ENCODE measurements around the gene POLR3K.
A peak's percentile ranks its signal among the peaks of the same experiment; 100 is the strongest.

POLR3K gene

GRCh38 chr16:78444-79150, 25.2 kb upstream of the POLR3K start:
- DNase-seq (ENCODE audit: low read depth) = no peak

GRCh38 chr16:77807-78443, 24.5 kb upstream of the POLR3K start, which contains the start of gene MPG:
MPG (plus strand) TSS chr16:78225; CDS start chr16:78310, 85 bp downstream.
- DNase-seq (ENCODE audit: low read depth) = peak; percentile 71

DNA sequence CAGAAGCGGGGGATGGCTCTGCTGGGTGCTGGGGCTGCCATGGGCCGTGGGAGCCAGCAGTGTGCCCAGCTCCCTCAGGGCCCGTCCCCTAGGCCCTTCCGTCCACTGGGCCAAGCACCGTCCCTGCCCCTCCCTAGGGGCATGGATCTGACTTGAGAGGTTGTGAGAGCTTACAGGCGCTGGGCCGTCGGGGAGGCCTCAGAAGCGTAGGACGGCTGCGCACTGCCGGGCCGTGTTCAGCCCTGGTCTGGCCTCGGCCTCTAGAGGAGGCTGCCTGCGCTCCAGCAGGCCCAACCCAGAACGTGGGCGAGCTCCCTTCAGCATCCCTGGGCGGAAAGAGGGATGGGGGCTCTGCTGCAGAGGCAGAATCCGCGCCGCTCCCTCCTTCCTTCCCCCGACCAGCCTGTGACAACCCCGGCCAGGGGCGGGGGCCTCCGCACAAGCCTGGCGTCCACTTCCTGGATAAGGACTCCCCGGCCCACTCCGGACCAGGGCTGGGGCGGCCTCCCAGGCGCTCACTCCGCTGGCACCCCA, 23.9 kb upstream of the POLR3K start:
- no peak for DNase-seq (ENCODE audit: low read depth)

DNA sequence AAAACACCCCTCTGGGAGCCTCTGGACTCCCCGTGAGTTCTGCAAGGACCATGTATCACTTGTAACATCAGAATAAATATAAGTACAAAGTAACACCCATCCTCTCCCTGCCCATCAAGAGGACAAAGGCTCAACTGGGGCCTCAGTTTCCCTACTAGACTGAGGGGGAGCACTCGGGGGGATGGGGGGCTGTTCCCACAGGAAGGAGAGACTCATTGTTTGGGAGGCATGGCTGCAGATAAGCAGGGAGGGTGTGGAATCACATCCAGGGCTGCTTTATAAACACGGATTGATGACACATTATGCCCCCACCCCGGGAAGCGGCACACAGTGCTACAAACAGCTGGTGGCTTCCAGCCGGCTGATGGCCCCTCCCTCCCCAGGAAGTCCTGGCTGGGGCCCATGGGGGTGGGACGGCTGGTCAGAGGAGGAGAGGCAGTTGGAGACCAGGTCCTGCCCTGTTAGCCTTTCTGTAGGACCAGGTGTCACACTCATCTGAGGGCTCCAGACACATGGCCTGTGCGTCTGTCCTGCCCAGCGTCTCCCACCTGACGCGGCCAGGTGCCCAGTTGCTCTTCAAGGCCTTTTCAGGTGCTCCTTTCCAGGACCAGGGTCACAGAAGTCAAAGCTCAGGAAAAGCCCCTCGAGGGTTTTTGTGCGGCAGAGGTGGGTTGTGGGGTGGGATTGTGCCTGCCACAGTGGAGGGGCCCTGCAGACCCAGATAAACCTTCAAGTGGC, 23.3 kb upstream of the POLR3K start:
- no peak for DNase-seq (ENCODE audit: low read depth)

GRCh38 chr16:75580-76501, 22.4 kb upstream of the POLR3K start:
- DNase-seq (ENCODE audit: low read depth) = no peak

- DNase-seq (ENCODE audit: low read depth) = no peak
Measured at GRCh38 chr16:74747-75334, 21.4 kb upstream of the POLR3K start.

GRCh38 chr16:74051-74746, 20.8 kb upstream of the POLR3K start:
- DNase-seq (ENCODE audit: low read depth) = no peak

DNA sequence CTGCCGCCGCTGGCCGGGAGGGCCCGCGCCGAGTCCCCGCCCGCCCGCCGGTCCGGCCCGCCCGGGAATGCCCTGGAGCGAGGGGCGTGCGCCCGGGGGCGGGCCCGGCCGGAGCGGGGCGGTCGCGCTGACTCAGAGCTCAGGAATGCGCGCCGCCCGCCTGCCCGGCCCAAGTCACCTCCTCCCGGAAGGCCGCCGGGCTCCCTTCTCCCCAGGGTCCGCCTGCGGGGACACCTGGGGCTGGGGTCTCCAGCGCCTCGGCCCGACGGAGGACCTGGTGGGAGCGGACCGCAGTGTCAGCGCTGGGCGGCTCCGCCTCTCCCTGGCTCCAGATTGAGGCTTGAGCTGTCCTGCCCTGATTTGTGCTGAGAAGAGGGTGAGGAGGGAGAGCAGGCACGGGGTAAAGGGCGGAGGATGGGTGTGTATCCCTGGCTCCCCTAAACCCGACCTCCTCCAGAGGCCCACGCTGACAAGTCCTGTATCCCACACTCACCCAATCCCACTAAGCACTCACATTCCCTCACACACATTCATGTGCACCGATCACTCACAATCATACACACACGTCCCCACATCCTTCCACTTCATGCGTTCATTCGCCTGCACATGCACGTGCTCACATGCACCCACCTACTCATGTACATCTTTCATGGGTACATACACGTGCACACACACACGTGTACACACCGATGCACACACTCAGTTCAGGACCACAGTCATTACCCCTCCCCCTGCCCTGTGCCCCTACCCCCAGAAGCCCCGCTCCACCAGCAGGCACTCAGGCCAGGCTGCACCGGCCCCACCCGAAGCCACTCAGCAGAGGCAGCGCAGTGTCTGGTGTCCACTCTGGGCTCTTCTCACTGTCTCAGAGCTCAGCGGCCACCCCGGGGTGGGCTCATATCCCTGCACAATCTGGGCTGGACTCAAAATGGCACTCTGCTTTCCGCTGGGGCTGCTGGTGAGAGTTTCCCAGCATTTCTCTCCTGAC, 19.4 kb upstream of the POLR3K start, which contains the start of gene RHBDF1:
Gene RHBDF1, minus strand, starts transcription at position 71 of the 988 bp plus-strand sequence. CDS start 7,616 bp downstream, outside the sequence.
- DNase-seq (ENCODE audit: low read depth) = no peak

- DNase-seq (ENCODE audit: low read depth) = no peak
Measured at GRCh38 chr16:71540-72401, 18.4 kb upstream of the POLR3K start.

DNA sequence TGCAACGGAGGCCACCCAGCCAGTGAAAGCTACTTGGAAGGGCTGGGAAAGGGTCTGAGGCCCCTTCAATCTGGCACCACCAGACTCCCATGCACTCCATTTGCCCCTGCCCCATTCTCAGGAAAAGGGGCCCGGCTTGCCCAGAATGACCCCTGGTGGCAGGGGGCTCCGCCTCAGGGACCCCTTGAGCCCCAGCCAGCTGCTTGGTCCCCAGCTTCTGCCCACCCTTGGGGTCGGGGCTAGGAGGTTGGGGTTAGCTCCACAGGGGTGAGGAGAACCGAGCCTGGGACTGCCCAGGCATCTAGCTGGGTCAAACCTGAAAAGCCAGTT, 17.8 kb upstream of the POLR3K start:
- no peak for DNase-seq (ENCODE audit: low read depth)

DNA sequence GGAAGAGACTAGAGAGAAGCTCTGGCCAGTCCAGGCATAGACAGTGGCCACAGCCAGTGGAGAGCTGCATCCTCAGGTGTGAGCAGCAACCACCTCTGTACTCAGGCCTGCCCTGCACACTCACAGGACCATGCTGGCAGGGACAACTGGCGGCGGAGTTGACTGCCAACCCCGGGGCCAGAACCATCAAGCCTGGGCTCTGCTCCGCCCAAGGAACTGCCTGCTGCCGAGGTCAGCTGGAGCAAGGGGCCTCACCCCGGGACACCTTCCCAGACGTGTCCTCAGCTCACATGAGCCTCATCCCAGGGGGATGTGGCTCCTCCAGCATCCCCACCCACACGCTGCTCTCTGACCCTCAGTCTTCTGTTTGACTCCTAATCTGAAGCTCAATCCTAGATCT, 15.8 kb upstream of the POLR3K start:
- DNase-seq (ENCODE audit: low read depth) = no peak

DNA sequence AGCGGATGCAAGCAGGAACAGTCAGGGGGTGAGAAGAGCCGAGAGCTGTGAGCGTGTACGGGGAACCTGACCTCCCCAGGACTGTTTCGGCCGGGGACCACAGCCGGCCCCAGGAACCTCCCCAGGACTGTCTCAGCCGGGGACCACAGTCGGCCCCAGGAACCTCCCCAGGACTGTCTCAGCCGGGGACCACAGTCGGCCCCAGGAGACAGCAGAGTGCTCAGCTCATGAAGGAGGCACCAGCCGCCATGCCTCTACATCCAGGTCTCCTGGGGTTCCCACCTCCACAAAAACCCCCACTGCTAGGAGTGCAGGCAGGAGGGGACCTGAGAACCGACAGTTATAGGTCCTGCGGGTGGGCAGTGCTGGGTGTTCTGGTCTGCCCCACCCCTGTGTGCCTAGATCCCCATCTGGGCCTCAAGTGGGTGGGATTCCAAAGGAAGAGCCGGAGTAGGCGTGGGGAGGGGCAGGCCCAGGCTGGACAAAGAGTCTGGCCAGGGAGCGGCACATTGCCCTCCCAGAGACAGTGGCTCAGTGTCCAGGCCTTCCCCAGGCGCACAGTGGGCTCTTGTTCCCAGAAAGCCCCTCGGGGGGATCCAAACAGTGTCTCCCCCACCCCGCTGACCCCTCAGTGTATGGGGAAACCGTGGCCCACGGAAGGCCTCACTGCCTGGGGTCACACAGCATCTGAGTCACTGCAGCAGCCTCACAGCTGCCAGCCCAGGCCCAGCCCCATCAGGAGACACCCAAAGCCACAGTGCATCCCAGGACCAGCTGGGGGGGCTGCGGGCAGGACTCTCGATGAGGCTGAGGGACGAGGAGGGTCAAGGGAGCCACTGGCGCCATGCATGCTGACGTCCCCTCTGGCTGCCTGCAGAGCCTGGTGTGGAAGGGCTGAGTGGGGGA, 14.7 kb upstream of the POLR3K start:
- DNase-seq (ENCODE audit: low read depth) = no peak

DNA sequence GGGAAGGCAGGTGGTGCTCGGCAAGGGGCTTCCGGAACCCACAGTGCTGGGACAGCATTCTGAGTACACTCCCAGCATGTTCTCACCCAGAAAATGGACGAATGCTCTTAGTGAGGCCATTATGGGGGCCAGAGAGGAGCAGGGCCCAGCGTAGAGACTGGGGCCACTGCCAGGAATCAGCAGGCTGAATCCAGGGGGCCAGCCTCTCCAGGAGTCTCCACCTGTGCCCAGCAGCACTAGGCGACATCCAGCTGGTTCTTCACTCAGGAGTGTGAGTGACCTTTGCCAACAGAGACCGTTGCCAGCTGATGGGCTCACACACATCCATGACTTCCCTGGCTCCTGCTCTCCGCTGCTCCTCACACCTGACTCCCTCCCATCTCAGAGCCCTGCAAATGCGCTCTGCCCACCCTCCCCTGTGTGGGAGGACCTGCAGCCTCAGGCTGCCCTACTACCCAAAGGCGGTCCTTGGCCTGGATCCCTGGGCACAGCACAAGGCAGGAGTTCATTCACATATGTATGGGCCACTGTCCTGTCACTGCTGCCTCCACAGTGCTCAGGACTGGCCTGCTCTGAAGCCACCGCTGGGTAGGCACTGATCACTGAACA, 13.9 kb upstream of the POLR3K start:
- DNase-seq (ENCODE audit: low read depth) = no peak

DNA sequence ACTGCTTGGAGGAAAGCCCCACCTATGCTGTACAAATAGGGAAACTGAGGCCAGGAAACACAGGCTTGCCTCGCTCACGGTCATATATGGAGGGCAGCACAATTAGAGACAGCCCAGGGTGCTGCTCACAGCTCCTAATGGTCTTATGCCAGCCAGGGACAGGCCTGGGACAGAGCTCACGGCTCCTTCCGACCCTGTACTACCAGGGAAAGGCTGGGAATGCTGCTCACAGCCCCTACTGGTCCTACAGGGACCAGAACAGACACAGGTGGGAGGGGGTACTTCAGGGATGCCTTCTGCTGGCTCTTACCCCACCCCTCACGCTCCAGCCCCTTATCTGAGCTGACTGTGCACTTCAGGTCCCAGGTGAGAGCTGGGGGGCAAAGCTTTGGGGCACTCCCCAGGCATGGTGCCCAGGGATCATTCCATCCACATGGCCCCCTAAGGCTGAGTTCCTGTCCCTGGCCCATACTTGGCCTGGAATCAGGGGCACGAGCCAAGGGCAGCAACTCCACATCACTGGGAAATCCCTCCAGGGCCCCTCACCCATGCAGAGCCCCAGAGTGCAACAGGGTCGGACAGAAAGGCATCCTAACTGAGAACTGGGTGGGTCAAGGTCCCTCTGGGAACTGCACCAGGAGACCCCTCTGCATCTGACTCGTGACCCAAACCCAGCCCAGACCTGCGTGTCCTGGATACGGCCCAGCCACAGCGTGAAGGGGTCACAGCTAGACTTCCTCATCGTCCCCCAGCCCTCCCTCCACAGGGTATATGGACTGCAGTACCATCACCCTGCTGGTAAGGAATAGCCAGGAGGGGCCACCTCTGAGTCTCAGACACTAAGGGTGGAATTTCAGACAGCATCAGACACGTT, 13.1 kb upstream of the POLR3K start:
- DNase-seq (ENCODE audit: low read depth) = no peak

- DNase-seq (ENCODE audit: low read depth) = peak; percentile 68
Measured at GRCh38 chr16:65745-66144, 12.3 kb upstream of the POLR3K start.

GRCh38 chr16:64914-65255, 11.5 kb upstream of the POLR3K start:
- DNase-seq (ENCODE audit: low read depth) = no peak

Data from stimulated activated CD8-positive, alpha-beta memory T cell treated with anti-CD3 and anti-CD28 coated beads, Interleukin-15, amount 100 ng/mL, for 24 hours (primary cell).